Glutamatergic neuron (in vitro differentiated cells): ENCODE results near the gene NOX3. TPM values are rescaled to one million over a fixed set of nuclear protein-coding genes. Genes with fewer than 3 reads are reported as not detected.

ENCODE experiments used
- DNase-seq: peaks from one replicate; pipeline ENCODE4 v3.0.0; 2022
- H3K27ac Mint-ChIP-seq: one replicate; pipeline ENCODE4 v1.8.0; 2020; ENCODE audit warnings: mild to moderate bottlenecking, mixed read lengths, inconsistent platforms; ENCODE audit not compliant: unreplicated experiment
- H3K27me3 Mint-ChIP-seq: one replicate; pipeline ENCODE4 v1.8.0; 2020; ENCODE audit warnings: mild to moderate bottlenecking, moderate library complexity, mixed read lengths, inconsistent platforms; ENCODE audit not compliant: unreplicated experiment
- H3K36me3 Mint-ChIP-seq: one replicate; pipeline ENCODE4 v1.8.0; 2020; ENCODE audit warnings: mild to moderate bottlenecking, mixed read lengths, inconsistent platforms; ENCODE audit not compliant: unreplicated experiment
- H3K4me1 Mint-ChIP-seq: one replicate; pipeline ENCODE4 v1.8.0; 2020; ENCODE audit warnings: mild to moderate bottlenecking, low read depth, mixed read lengths, inconsistent platforms; ENCODE audit not compliant: unreplicated experiment
- H3K4me3 Mint-ChIP-seq: one replicate; pipeline ENCODE4 v1.8.0; 2020; ENCODE audit warnings: mild to moderate bottlenecking, mixed read lengths, inconsistent platforms; ENCODE audit not compliant: unreplicated experiment
- H3K9me3 Mint-ChIP-seq: one replicate; pipeline ENCODE4 v1.8.0; 2020; ENCODE audit warnings: mild to moderate bottlenecking, moderate library complexity, mixed read lengths, inconsistent platforms; ENCODE audit not compliant: unreplicated experiment
- CTCF ChIP-seq: fragments of 200-600 bp; sonication (generic); IDR thresholded peaks from one replicate; pipeline ENCODE4 v1.5.0; 2021; ENCODE audit not compliant: partially characterized antibody, unreplicated experiment
- total RNA-seq: library from RNA; stranded (reverse); fragmentation: NEBNext Ultra II Directional; extraction: Animal tissue kit (Norgen Biotek cat#: 25700); gene quantifications from one replicate; pipeline ENCODE4 v1.2.1, GENCODE V29; 2021; ENCODE audit not compliant: unreplicated experiment

Gene NOX3
- total RNA-seq, 1 donor from 2014 or later, result not detected

GRCh38 chr6:155409391-155409790, 46.2 kb downstream of the NOX3 start:
- Mint-ChIP-seq H3K4me3 (no peak overlapping the region), H3K27ac (no peak overlapping the region), H3K36me3 (no peaks in the 10 kb centered on the region), H3K9me3 (no peaks in the 10 kb centered on the region), H3K4me1 (no peaks in the 10 kb centered on the region), H3K27me3 (peaks cover 3% of the 10 kb centered on the region)
- DNase-seq, result no peak
- TF ChIP-seq CTCF, result no peak

- Mint-ChIP-seq H3K27me3 (peaks cover 3% of the 10 kb centered on the region), H3K4me1 (no peaks in the 10 kb centered on the region), H3K36me3 (no peaks in the 10 kb centered on the region), H3K27ac (no peak overlapping the region), H3K9me3 (no peaks in the 10 kb centered on the region), H3K4me3 (no peak overlapping the region)
- TF ChIP-seq CTCF, result no peak
- no peak for DNase-seq
Observed at GRCh38 chr6:155408981-155409380, 46.7 kb downstream of the NOX3 start.

- no peak for TF ChIP-seq CTCF
- Mint-ChIP-seq H3K27me3 (peaks cover 3% of the 10 kb centered on the region), H3K4me1 (no peaks in the 10 kb centered on the region), H3K4me3 (no peak overlapping the region), H3K9me3 (no peaks in the 10 kb centered on the region), H3K27ac (no peak overlapping the region), H3K36me3 (no peaks in the 10 kb centered on the region)
- no peak for DNase-seq
Observed at GRCh38 chr6:155408231-155408630, 47.4 kb downstream of the NOX3 start.

- no peak overlapping the region for H3K27ac Mint-ChIP-seq
- no peak overlapping the region for H3K4me3 Mint-ChIP-seq
- H3K36me3 Mint-ChIP-seq, result no peaks in the 10 kb centered on the region
- TF ChIP-seq CTCF, result peak; percentile 44
- no peak for DNase-seq
- H3K27me3 Mint-ChIP-seq, result no peaks in the 10 kb centered on the region
- no peaks in the 10 kb centered on the region for H3K4me1 Mint-ChIP-seq
- no peaks in the 10 kb centered on the region for H3K9me3 Mint-ChIP-seq
Observed at GRCh38 chr6:155406801-155407200, 48.8 kb downstream of the NOX3 start.

- Mint-ChIP-seq H3K36me3 (no peaks in the 10 kb centered on the region), H3K27me3 (no peaks in the 10 kb centered on the region), H3K9me3 (no peaks in the 10 kb centered on the region), H3K4me3 (no peak overlapping the region), H3K4me1 (no peaks in the 10 kb centered on the region), H3K27ac (no peak overlapping the region)
- no peak for DNase-seq
- no peak for TF ChIP-seq CTCF
Observed at GRCh38 chr6:155404937-155405336, 50.7 kb downstream of the NOX3 start.
